Measurements from ENCODE around the gene CADM2. TPM values are rescaled to one million over a fixed set of nuclear protein-coding genes. Genes with fewer than 3 reads are reported as not detected.

Gene CADM2
- total and polyA plus RNA-seq, 12 donors = 0.12 to 3.0 (median 0.62) TPM

GRCh38 chr3:85090495-85090894, 131.7 kb downstream of the CADM2 start:
- Histone ChIP-seq H3K4me3 (no peak overlapping the region), H3K27ac (no peak overlapping the region), H3K4me1 (no peaks in the 10 kb centered on the region), H3K9me3 (no peaks in the 10 kb centered on the region), H3K27me3 (no peaks in the 10 kb centered on the region), H3K36me3 (no peaks in the 10 kb centered on the region)
- 85 to 88% methylated on average over 6 of the region's 6 CpGs for WGBS, 2 donors
- TF ChIP-seq, protein P1, sequence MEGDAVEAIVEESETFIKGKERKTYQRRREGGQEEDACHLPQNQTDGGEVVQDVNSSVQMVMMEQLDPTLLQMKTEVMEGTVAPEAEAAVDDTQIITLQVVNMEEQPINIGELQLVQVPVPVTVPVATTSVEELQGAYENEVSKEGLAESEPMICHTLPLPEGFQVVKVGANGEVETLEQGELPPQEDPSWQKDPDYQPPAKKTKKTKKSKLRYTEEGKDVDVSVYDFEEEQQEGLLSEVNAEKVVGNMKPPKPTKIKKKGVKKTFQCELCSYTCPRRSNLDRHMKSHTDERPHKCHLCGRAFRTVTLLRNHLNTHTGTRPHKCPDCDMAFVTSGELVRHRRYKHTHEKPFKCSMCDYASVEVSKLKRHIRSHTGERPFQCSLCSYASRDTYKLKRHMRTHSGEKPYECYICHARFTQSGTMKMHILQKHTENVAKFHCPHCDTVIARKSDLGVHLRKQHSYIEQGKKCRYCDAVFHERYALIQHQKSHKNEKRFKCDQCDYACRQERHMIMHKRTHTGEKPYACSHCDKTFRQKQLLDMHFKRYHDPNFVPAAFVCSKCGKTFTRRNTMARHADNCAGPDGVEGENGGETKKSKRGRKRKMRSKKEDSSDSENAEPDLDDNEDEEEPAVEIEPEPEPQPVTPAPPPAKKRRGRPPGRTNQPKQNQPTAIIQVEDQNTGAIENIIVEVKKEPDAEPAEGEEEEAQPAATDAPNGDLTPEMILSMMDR (IDR thresholded peaks at IDR 0.05) = no peak
- intact Hi-C loops (cut with DNase I) = no loop called here
- DNase-seq (no peak), ATAC-seq (no peak)

- intact Hi-C loops (cut with DNase I) = no loop called here
- H3K4me3 ChIP-seq = no peak overlapping the region
- H3K27ac ChIP-seq = no peak overlapping the region
- H3K27me3 ChIP-seq = no peaks in the 10 kb centered on the region
- ATAC-seq = no peak
- H3K9me3 ChIP-seq = peaks cover 0 to 22% (median 0%) of the 10 kb centered on the region in 11 donors
- 57 to 65% methylated on average over 2 of the region's 2 CpGs for WGBS, 2 donors
- no peak for DNase-seq
- H3K36me3 ChIP-seq = no peaks in the 10 kb centered on the region
- TF ChIP-seq, protein P1 (IDR thresholded peaks at IDR 0.05) = no peak
- H3K4me1 ChIP-seq = no peaks in the 10 kb centered on the region
These were observed 141.5 kb downstream of the CADM2 start for GRCh38 chr3:85100316-85100715.

GRCh38 chr3:85102781-85103180, 144.0 kb downstream of the CADM2 start:
- ATAC-seq (no peak), DNase-seq (no peak)
- Histone ChIP-seq H3K4me1 (no peaks in the 10 kb centered on the region), H3K27ac (no peak overlapping the region), H3K4me3 (no peak overlapping the region), H3K36me3 (no peaks in the 10 kb centered on the region), H3K9me3 (peaks cover 0 to 17% (median 0%) of the 10 kb centered on the region in 11 donors), H3K27me3 (no peaks in the 10 kb centered on the region)
- WGBS, 2 donors = 54 to 58% methylated on average over 1 of the region's 1 CpG
- intact Hi-C loops (cut with DNase I) = no loop called here
- TF ChIP-seq, protein P1 (IDR thresholded peaks at IDR 0.05) = no peak

- intact Hi-C loops (cut with DNase I) = no loop called here
- Histone ChIP-seq H3K9me3 (no peaks in the 10 kb centered on the region), H3K4me1 (no peaks in the 10 kb centered on the region), H3K27ac (no peak overlapping the region), H3K27me3 (no peaks in the 10 kb centered on the region), H3K36me3 (no peaks in the 10 kb centered on the region), H3K4me3 (no peak overlapping the region)
- DNase-seq (no peak), ATAC-seq (no peak)
- 55 to 72% methylated on average over 2 of the region's 2 CpGs for WGBS, 2 donors
- TF ChIP-seq, protein P1 (IDR thresholded peaks at IDR 0.05) = no peak
These were observed 151.6 kb downstream of the CADM2 start for GRCh38 chr3:85110393-85110792.
